HEK293T (cell line): Measurements from ENCODE around the gene UBAC1.

Source experiments
- ARNT ChIP-seq: fragments of 450-650 bp; IDR thresholded peaks from 2 replicates; pipeline ENCODE4 v1.6.1; 2017; ENCODE audit warnings: mild to moderate bottlenecking
- CTBP1 ChIP-seq: fragments of 450-650 bp; IDR thresholded peaks from 2 replicates; pipeline ENCODE4 v1.6.1; 2016; ENCODE audit warnings: borderline replicate concordance
- FOXA1 ChIP-seq: fragments of 450-650 bp; IDR thresholded peaks from 2 replicates; pipeline ENCODE4 v1.6.1; 2016; ENCODE audit warnings: mild to moderate bottlenecking
- FOXM1 ChIP-seq: fragments of 450-650 bp; IDR thresholded peaks from 2 replicates; pipeline ENCODE4 v1.6.1; 2017; ENCODE audit warnings: mild to moderate bottlenecking, borderline replicate concordance
- HDGF ChIP-seq: fragments of 450-650 bp; IDR thresholded peaks from 2 replicates; pipeline ENCODE4 v1.6.1; 2017; ENCODE audit warnings: antibody characterized with exemption, borderline replicate concordance
- L3MBTL2 ChIP-seq: fragments of 450-650 bp; conservative IDR thresholded peaks from 2 replicates; pipeline ENCODE4 v1.6.1; 2016; ENCODE audit warnings: mild to moderate bottlenecking
- LEF1 ChIP-seq: fragments of 450-650 bp; IDR thresholded peaks from 2 replicates; pipeline ENCODE4 v1.6.1; 2017; ENCODE audit warnings: mild to moderate bottlenecking, borderline replicate concordance
- NFRKB ChIP-seq: fragments of 450-650 bp; IDR thresholded peaks from 2 replicates; pipeline ENCODE4 v1.6.1; 2016; ENCODE audit warnings: mild to moderate bottlenecking, moderate library complexity
- PKNOX1 ChIP-seq: fragments of 450-650 bp; IDR thresholded peaks from 2 replicates; pipeline ENCODE4 v1.6.1; 2016
- SP1 ChIP-seq: fragments of 450-650 bp; IDR thresholded peaks from 2 replicates; pipeline ENCODE4 v1.6.1; 2017
- ZNF384 ChIP-seq: fragments of 450-650 bp; IDR thresholded peaks from 2 replicates; pipeline ENCODE4 v1.6.1; 2016

DNA sequence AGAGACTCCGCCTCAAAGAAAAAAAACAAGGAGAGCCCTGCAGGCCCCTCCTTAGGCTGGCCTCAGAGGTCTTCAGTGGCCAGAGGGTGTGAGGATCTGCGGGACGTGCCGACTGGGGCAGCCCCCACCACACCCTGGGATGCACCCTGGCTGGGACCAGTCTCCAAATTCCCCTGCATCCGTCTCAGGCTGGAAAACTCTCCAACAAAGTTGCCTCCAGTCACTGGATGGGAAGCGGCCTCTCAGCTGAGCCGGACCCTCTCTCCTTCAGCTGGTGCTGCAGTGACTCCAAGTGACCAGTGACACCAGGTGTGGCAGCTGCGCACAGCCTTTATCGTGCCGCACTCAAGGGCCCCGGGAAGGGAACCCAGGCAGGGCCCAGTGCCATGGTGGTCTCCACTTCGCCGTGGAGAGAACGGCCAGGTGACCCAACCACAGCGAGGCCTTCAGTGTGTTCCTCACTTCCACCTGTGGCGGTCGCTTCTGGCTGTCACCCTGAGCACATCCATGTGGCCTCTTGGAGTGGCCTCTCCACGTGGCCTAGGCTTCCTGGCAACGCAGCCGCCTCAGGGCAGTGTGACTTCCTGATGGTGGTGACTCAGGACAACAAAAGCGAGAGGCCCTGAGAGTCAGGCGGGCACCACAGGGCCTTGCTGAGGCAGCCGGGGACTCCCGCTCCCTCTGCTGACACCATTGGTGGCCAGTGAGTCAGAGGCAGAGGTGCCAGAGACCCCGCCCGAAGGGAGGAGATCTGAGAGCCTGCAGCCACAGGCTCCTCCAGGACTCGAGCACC is 34.6 kb downstream of the UBAC1 start:
- TF ChIP-seq FOXA1: no peak
- TF ChIP-seq ARNT: no peak
- no peak for TF ChIP-seq SP1
- no peak for TF ChIP-seq L3MBTL2
- TF ChIP-seq HDGF: no peak
- TF ChIP-seq ZNF384: no peak
- no peak for TF ChIP-seq CTBP1
- no peak for TF ChIP-seq FOXM1
- no peak for TF ChIP-seq NFRKB
- TF ChIP-seq LEF1: no peak
- TF ChIP-seq PKNOX1: no peak
